Sciatic nerve (tissue), 2 donors: ENCODE data around the gene SLC66A3. TPM values are rescaled to one million over a fixed set of nuclear protein-coding genes. Genes with fewer than 3 reads are reported as not detected.

Source experiments
- ATAC-seq: fragments of 200-7000 bp; cut with Tn5 transposase; one replicate; pipeline ENCODE4 v1.9.1; 2020; ENCODE audit warnings: mild to moderate bottlenecking, moderate library complexity
- DNase-seq: peaks from one replicate; pipeline ENCODE4 v3.0.0-alpha.2; 2020; ENCODE audit warnings: low spot score
- intact Hi-C: fragments of 100-400 bp; cut with DNase I; formaldehyde crosslinking; loops from one replicate; pipeline ENCODE4 v1.14.2; 2022
- total RNA-seq: library from RNA; stranded (reverse); fragmentation: NEBNext Ultra II Directional; extraction: Animal tissue kit (Norgen Biotek cat#: 25700); gene quantifications from one replicate; pipeline ENCODE4 v1.2.1, GENCODE V29; 2021
- donor health status: DM: no; HTN: no; CAD: no.
- donor health status: DM: no; HTN: no; CAD: no.

The SLC66A3 gene
- total RNA-seq: 47.7 TPM

- no peak for DNase-seq
- peak; percentile 85 for ATAC-seq
- intact Hi-C loops: no loop called here
These were observed at the start of gene SLC66A3 for GRCh38 chr2:11155381-11156035. Gene SLC66A3 (plus strand): TSS chr2:11155467. CDS start chr2:11155547, 80 bp downstream.

- no peak for DNase-seq
- ATAC-seq: no peak
- intact Hi-C loops: loop anchor here (10.0 kb wide), 1 partner anchor 1026 kb away; no protein-coding TSS in a partner anchor
These were observed 46.3 kb upstream of the SLC66A3 start for GRCh38 chr2:11109002-11109401.

- DNase-seq (no peak), ATAC-seq (no peak)
- intact Hi-C loops: no loop called here
These were observed 42.3 kb upstream of the SLC66A3 start for GRCh38 chr2:11112870-11113428.

GRCh38 chr2:11117776-11118175 is 37.5 kb upstream of the SLC66A3 start:
- ATAC-seq (no peak), DNase-seq (no peak)
- intact Hi-C loops: no loop called here

- DNase-seq (no peak), ATAC-seq (no peak)
- intact Hi-C loops: no loop called here
These were observed 36.5 kb upstream of the SLC66A3 start for GRCh38 chr2:11118761-11119160.

- ATAC-seq (no peak), DNase-seq (no peak)
- intact Hi-C loops: no loop called here
These were observed 34.0 kb upstream of the SLC66A3 start for GRCh38 chr2:11121099-11121822.

- no peak for DNase-seq
- intact Hi-C loops: no loop called here
- ATAC-seq: no peak
These were observed 33.5 kb upstream of the SLC66A3 start for GRCh38 chr2:11121823-11122155.

- DNase-seq (no peak), ATAC-seq (no peak)
- intact Hi-C loops: no loop called here
These were observed 32.9 kb upstream of the SLC66A3 start for GRCh38 chr2:11122380-11122779.

GRCh38 chr2:11123001-11123809 is 32.1 kb upstream of the SLC66A3 start:
- no peak for DNase-seq
- intact Hi-C loops: no loop called here
- ATAC-seq: peak; percentile 26

- ATAC-seq (peak; percentile 38), DNase-seq (peak; percentile 77)
- intact Hi-C loops: no loop called here
These were observed 31.2 kb upstream of the SLC66A3 start for GRCh38 chr2:11123856-11124759.

- intact Hi-C loops: loop anchor here (5.0 kb wide), 1 partner anchor 292 kb away; no protein-coding TSS in a partner anchor
- DNase-seq (no peak), ATAC-seq (no peak)
These were observed 30.6 kb upstream of the SLC66A3 start for GRCh38 chr2:11124760-11125068.

- no peak for DNase-seq
- ATAC-seq: no peak
- intact Hi-C loops: loop anchor here (5.0 kb wide), 1 partner anchor 295 kb away; no protein-coding TSS in a partner anchor
These were observed 27.5 kb upstream of the SLC66A3 start for GRCh38 chr2:11127761-11128160.

- no peak for ATAC-seq
- DNase-seq: no peak
- intact Hi-C loops: loop anchor here (5.0 kb wide), 1 partner anchor 296 kb away; no protein-coding TSS in a partner anchor
These were observed 26.9 kb upstream of the SLC66A3 start for GRCh38 chr2:11128243-11128951.

- intact Hi-C loops: loop anchor here (5.0 to 10.0 kb wide), 3 partner anchors 285 to 452 kb away; no protein-coding TSS in a partner anchor
- ATAC-seq (peak; percentile 37), DNase-seq (peak; percentile 75)
These were observed 25.4 kb upstream of the SLC66A3 start for GRCh38 chr2:11129598-11130449.

- no peak for DNase-seq
- intact Hi-C loops: loop anchor here (5.0 to 10.0 kb wide), 2 partner anchors 283 to 451 kb away; no protein-coding TSS in a partner anchor
These were observed 23.9 kb upstream of the SLC66A3 start for GRCh38 chr2:11131166-11131920.

GRCh38 chr2:11132036-11132671 is 23.1 kb upstream of the SLC66A3 start:
- DNase-seq (no peak), ATAC-seq (no peak)
- intact Hi-C loops: loop anchor here (5.0 to 10.0 kb wide), 2 partner anchors 283 to 450 kb away; no protein-coding TSS in a partner anchor

More at GRCh38 chr2:11131166-11131920, 23.9 kb upstream of the SLC66A3 start:
- ATAC-seq: no peak
